SU-DHL-6 (cell line): ENCODE measurements around the gene CPE.

Experiments
- CTCF ChIP-seq: fragments of 200-600 bp; sonication (generic); IDR thresholded peaks from one replicate; pipeline ENCODE4 v1.5.1; 2017; ENCODE audit warnings: antibody characterized with exemption, mild to moderate bottlenecking, low read length, moderate library complexity; ENCODE audit not compliant: insufficient read depth, poor library complexity, severe bottlenecking
- EZH2phosphoT487 ChIP-seq: fragments of 200-600 bp; sonication (generic), shearing (Covaris generic); conservative IDR thresholded peaks from 2 replicates; pipeline ENCODE4 v1.6.1; 2018; ENCODE audit warnings: mild to moderate bottlenecking, antibody characterized with exemption, low read length, moderate library complexity, mixed read lengths

- TF ChIP-seq CTCF (no peak), EZH2phosphoT487 (no peak)
Measured at GRCh38 chr4:165364452-165365080, 14.2 kb upstream of the CPE start.
